GM12872 (cell line): Measurements from ENCODE around the gene SLC26A9.

ENCODE experiments used
- CTCF ChIP-seq: IDR thresholded peaks from 3 replicates; pipeline ENCODE4 v1.5.1; 2011; ENCODE audit warnings: low read depth, mild to moderate bottlenecking, low read length, moderate library complexity; ENCODE audit not compliant: insufficient read depth

SLC26A9 gene

DNA sequence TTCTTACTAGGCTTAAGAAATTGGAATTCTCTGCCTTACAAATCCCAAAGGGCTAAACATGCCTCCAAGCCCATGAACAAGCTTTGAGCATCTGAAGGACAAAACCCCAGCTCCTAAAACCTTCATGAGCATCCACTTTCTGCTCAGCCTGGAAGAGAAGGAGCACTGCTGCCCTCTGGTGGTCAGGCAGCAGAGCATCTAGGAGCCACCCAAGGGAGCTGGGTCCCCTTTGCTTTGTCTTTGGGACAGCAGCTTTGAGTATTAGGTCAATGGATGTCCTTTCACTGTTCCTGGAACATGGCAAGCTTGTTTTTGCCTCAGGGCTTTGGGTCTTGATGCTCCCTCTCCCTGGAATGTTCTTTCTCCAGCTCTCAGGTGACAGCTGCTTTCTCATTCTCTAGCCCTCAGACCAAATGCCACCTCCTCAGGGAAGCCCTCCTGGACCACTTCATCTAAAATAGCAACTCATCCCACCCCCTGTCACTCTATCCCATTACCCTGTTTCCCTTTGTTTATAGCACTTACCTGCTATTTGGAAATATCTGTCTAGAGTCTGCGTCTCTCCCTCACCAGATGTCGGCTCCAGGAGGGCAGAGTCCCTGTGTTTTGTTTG, 34.3 kb upstream of the SLC26A9 start:
- peak; percentile 99 for TF ChIP-seq CTCF

DNA sequence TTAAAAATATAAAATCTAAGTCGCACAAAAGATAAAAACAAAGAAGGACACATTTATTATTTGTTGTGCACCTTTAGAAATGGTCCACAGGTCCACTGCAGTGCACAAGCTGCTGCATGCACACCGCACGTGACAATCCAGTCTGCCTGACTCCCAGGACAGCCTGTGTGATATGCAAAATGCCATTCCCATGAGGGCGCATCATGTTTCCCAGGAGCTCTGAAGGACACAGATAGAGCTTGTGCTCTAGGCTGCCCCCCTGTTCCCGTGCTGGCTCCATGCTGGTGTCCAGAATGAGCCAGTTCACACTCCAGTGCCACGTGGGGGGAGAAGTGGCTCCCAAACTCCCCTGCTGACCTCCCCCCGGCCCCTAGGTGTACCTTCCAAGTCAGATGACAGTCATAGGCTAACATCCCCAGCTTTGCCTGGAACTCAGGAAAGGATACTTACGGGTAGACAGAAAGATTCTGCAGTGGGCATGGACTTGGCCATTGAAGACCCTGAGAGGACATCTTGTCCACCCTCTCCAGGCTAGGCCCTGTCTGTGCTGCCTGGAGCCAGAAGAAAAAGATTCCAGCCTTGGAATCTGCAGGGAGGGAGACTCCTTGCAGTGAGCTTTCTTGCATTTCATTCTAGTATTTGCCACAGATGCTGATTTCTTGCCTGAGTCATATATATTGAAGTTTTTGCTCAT, 33.6 kb upstream of the SLC26A9 start:
- no peak for TF ChIP-seq CTCF

DNA sequence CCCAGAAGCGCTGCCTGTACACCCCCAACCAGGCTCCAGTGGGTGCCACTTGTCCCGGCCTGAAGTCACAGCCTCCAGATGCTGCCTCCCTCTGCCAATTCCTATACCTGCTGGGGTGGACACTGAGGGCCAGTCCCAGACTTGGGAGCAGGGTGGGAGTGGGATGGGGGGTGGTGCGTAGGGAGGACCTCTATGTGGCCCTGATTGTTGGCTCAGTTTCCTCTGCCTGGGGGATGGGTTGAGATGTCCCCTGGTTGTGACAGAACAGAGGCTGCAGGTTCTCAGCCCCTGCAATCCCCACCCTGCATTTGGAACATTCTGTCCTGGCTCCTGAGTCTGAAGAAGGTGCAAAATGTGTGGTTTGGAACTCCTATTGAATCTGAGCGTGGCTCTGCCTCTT, 32.8 kb upstream of the SLC26A9 start:
- TF ChIP-seq CTCF, result no peak

DNA sequence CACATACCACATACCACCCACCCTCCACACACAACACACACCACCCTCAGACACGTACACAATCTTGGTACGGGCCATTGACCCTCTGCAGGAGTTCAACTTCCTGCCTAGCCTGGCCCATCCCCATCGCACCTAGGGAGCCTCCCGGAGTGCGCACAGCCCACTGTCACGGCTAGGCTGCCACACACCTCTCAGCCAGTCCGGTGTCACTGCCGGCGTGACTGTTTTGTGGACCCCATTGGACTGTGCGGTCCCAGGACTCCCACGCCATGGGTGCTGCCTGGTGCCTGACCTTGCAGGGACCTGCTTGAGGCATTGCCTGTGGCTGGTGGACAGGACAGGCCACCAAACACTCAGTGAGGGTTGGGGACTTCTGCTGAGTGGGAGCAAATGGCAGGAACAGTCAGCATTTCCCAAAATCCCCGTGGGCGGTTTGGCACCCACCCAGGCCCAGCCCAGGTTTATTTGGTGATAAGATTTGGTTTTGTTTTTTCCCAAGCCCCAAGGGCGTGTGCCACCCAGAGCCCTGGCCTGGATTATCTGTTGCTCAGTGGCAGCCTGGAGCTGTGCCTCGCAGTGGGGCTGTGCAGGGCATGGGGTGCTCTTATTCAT, 32.2 kb upstream of the SLC26A9 start:
- TF ChIP-seq CTCF, result no peak

- TF ChIP-seq CTCF, result no peak
Measured at GRCh38 chr1:205974712-205975111, 31.5 kb upstream of the SLC26A9 start.

GRCh38 chr1:205973377-205974232, 30.3 kb upstream of the SLC26A9 start:
- TF ChIP-seq CTCF, result no peak
